PC-3 (cell line): ENCODE measurements around the gene PCDHA5. TPM values are rescaled to one million over a fixed set of nuclear protein-coding genes. Genes with fewer than 3 reads are reported as not detected.
"Not testable (repeated sequence)": the region's sequence is repeated elsewhere in the genome, so short reads cannot be mapped to it uniquely, and the experiment has no call there.

Experiments
- ATAC-seq: fragments of 200-7000 bp; cut with Tn5 transposase; 2 replicates; pipeline ENCODE4 v1.9.1; 2020; ENCODE audit warnings: mild to moderate bottlenecking, moderate library complexity
- BruUV-seq: library from RNA; stranded (reverse); fragments of 400-500 nt; replicated peaks from 2 replicates; lab custom pipeline; 2021; lab: Mats Ljungman, UMichigan
- CTCF ChIA-PET: fragments of 300-600 bp; sonication (Branson Sonifier 250); formaldehyde crosslinking; loops from one replicate; lab custom pipeline; 2022; ENCODE audit warnings: antibody characterized with exemption; lab: Charles Lee
- POLR2A ChIA-PET: fragments of 300-600 bp; sonication (Branson Sonifier 250); formaldehyde crosslinking; loops from one replicate; lab custom pipeline; 2022; ENCODE audit warnings: antibody characterized with exemption; ENCODE audit not compliant: unreplicated experiment; lab: Charles Lee
- DNase-seq: peaks from one replicate; pipeline ENCODE4 v3.0.0-alpha.2; 2015
- H2AFZ ChIP-seq: fragments of 300-600 bp; sonication (generic); 2 replicates; pipeline ENCODE4 v1.6.0; 2016; ENCODE audit warnings: antibody characterized with exemption, low read length
- H3F3A ChIP-seq: fragments of 300-600 bp; sonication (generic); one replicate; pipeline ENCODE4 v1.6.0; 2017; ENCODE audit warnings: antibody characterized with exemption, low read length, control low read depth, mild to moderate bottlenecking; ENCODE audit not compliant: unreplicated experiment
- H3K27ac ChIP-seq: fragments of 300-600 bp; sonication (generic); 2 replicates; pipeline ENCODE4 v1.5.1; 2016; ENCODE audit warnings: mild to moderate bottlenecking, low read length
- H3K27me3 ChIP-seq: fragments of 300-600 bp; sonication (generic); 2 replicates; pipeline ENCODE4 v1.6.1; 2016; ENCODE audit warnings: low read length, mixed read lengths
- H3K36me3 ChIP-seq: fragments of 300-600 bp; sonication (generic); 2 replicates; pipeline ENCODE4 v1.6.1; 2016; ENCODE audit warnings: low read depth, mixed run types, low read length, mixed read lengths
- H3K4me1 ChIP-seq: fragments of 300-600 bp; sonication (generic); 2 replicates; pipeline ENCODE4 v1.5.1; 2016; ENCODE audit warnings: low read length; ENCODE audit not compliant: insufficient read depth
- H3K4me2 ChIP-seq: fragments of 300-600 bp; sonication (generic); 2 replicates; pipeline ENCODE4 v1.6.0; 2016; ENCODE audit warnings: low read length
- H3K4me3 ChIP-seq: fragments of 300-600 bp; sonication (generic); 2 replicates; pipeline ENCODE4 v1.5.1; 2016; ENCODE audit warnings: mild to moderate bottlenecking, low read length, mixed read lengths
- H3K79me2 ChIP-seq: fragments of 300-600 bp; sonication (generic); 2 replicates; pipeline ENCODE4 v1.6.1; 2017; ENCODE audit warnings: low read length, mixed read lengths
- H3K9ac ChIP-seq: fragments of 300-600 bp; sonication (generic); 2 replicates; pipeline ENCODE4 v1.6.0; 2016; ENCODE audit warnings: mild to moderate bottlenecking, low read length
- H3K9me2 ChIP-seq: fragments of 300-600 bp; sonication (generic); replicated peaks from 2 replicates; pipeline ENCODE4 v1.6.1; 2016; ENCODE audit warnings: mixed run types, low read length, mixed read lengths
- H3K9me3 ChIP-seq: fragments of 300-600 bp; sonication (generic); 2 replicates; pipeline ENCODE4 v1.6.1; 2016; ENCODE audit warnings: low read length, mixed read lengths
- H4K20me1 ChIP-seq: fragments of 300-600 bp; sonication (generic); 2 replicates; pipeline ENCODE4 v1.6.1; 2016; ENCODE audit warnings: low read length, mixed read lengths
- EZH2 ChIP-seq: fragments of 300-600 bp; sonication (generic); IDR thresholded peaks from one replicate; pipeline ENCODE4 v1.6.1; 2017; ENCODE audit warnings: antibody characterized with exemption, mild to moderate bottlenecking, low read length; ENCODE audit not compliant: unreplicated experiment
- EZH2phosphoT487 ChIP-seq: fragments of 300-600 bp; sonication (generic); IDR thresholded peaks from 2 replicates; pipeline ENCODE4 v1.6.1; 2018; ENCODE audit warnings: mild to moderate bottlenecking, antibody characterized with exemption, low read length, borderline replicate concordance
- intact Hi-C: fragments of 100-400 bp; cut with micrococcal nuclease; formaldehyde crosslinking; loops from 2 replicates; pipeline ENCODE4 v1.9.0; 2023
- total RNA-seq: library from RNA; depleted of rRNA; stranded (reverse); fragments of >200 nt; gene quantifications from 2 replicates; pipeline ENCODE4 v1.2.3, GENCODE V29; 2014
- TF ChIP-seq, protein P1 (sequence below): fragments of 300-600 bp; sonication (generic); conservative IDR thresholded peaks from 2 replicates; pipeline ENCODE4 v1.5.1; 2017; ENCODE audit warnings: antibody characterized with exemption, low read depth, mild to moderate bottlenecking, low read length

Gene PCDHA5
- total RNA-seq, 1 experiment from 2014 or later, result 1.5 TPM

DNA sequence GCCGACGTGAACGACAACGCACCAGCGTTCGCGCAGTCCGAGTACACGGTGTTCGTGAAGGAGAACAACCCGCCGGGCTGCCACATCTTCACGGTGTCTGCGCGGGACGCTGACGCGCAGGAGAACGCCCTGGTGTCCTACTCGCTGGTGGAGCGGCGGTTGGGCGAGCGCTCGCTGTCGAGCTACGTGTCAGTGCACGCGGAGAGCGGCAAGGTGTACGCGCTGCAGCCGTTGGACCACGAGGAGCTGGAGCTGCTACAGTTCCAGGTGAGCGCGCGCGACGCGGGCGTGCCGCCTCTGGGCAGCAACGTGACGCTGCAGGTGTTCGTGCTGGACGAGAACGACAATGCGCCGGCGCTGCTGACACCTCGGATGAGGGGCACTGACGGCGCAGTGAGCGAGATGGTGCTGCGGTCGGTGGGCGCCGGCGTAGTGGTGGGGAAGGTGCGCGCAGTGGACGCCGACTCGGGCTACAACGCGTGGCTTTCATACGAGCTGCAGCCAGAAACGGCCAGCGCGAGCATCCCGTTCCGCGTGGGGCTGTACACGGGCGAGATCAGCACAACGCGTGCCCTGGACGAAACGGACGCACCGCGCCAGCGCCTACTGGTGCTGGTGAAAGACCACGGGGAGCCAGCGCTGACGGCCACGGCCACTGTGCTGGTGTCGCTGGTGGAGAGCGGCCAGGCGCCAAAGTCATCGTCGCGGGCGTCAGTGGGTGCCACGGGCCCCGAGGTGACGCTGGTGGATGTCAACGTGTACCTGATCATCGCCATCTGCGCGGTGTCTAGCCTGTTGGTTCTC is 28.6 kb downstream of the PCDHA5 start:
- H3K9ac ChIP-seq, H3F3A ChIP-seq, H2AFZ ChIP-seq, H3K36me3 ChIP-seq, H3K4me3 ChIP-seq, ATAC-seq, H3K9me3 ChIP-seq, H3K79me2 ChIP-seq, CTCF ChIA-PET, H3K27ac ChIP-seq, H3K9me2 ChIP-seq, DNase-seq, H3K4me1 ChIP-seq, POLR2A ChIA-PET, H3K27me3 ChIP-seq, H3K4me2 ChIP-seq, H4K20me1 ChIP-seq, BruUV-seq: not testable (repeated sequence)
- intact Hi-C loops, result loop anchor here (10.0 kb wide), 1 partner anchor 715 kb away; no protein-coding TSS in a partner anchor

DNA sequence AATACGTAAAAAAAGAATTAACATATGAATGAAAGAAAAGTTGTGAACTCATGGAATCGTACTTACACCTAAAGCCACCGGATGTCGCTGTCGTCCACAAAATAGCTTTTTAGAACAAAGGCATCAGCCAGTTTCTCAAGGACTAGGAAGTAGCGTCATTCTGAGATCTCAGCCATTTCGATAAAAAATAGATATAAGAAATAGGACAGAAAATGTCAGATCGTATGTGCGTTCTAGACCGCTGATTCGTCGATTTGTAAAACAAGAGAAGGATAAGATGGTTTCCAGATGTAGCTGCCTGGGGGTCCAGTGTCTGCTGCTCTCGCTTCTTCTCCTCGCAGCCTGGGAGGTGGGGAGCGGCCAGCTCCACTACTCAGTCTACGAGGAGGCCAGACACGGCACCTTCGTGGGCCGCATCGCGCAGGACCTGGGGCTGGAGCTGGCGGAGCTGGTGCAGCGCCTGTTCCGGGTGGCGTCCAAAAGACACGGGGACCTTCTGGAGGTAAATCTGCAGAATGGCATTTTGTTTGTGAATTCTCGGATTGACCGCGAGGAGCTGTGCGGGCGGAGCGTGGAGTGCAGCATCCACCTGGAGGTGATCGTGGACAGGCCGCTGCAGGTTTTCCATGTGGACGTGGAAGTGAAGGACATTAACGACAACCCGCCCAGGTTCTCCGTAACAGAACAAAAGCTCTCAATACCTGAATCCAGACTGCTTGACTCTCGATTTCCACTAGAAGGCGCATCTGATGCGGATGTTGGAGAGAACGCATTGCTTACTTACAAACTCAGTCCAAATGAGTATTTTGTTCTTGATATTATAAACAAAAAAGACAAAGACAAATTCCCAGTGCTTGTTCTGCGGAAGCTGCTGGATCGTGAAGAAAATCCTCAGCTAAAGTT is 34.6 kb downstream of the PCDHA5 start, which contains the start of gene PCDHA10:
Gene PCDHA10, plus strand, starts transcription at position 126 of the 903 bp plus-strand sequence. Its CDS starts 152 bp downstream, at position 278.
- ATAC-seq (no peak), DNase-seq (no peak)
- Histone ChIP-seq H3F3A (no peaks in the 10 kb centered on the region), H3K4me3 (no peak within 1 kb of the TSS), H3K27ac (no peak within 1 kb of the TSS), H3K4me1 (no peaks in the 10 kb centered on the region), H3K9me2 (no peaks in the 10 kb centered on the region), H3K36me3 (no peaks in the 10 kb centered on the region), H3K79me2 (no peaks in the 10 kb centered on the region), H3K27me3 (no peaks in the 10 kb centered on the region), H2AFZ (no peak within 1 kb of the TSS), H3K9ac (no peak within 1 kb of the TSS), H4K20me1 (no peaks in the 10 kb centered on the region), H3K9me3 (no peaks in the 10 kb centered on the region), H3K4me2 (no peak within 1 kb of the TSS)
- ChIA-PET POLR2A (no interaction called here), CTCF (no interaction called here)
- BruUV-seq, result no TSS peak
- no peak for TF ChIP-seq EZH2phosphoT487
- TF ChIP-seq, protein P1, sequence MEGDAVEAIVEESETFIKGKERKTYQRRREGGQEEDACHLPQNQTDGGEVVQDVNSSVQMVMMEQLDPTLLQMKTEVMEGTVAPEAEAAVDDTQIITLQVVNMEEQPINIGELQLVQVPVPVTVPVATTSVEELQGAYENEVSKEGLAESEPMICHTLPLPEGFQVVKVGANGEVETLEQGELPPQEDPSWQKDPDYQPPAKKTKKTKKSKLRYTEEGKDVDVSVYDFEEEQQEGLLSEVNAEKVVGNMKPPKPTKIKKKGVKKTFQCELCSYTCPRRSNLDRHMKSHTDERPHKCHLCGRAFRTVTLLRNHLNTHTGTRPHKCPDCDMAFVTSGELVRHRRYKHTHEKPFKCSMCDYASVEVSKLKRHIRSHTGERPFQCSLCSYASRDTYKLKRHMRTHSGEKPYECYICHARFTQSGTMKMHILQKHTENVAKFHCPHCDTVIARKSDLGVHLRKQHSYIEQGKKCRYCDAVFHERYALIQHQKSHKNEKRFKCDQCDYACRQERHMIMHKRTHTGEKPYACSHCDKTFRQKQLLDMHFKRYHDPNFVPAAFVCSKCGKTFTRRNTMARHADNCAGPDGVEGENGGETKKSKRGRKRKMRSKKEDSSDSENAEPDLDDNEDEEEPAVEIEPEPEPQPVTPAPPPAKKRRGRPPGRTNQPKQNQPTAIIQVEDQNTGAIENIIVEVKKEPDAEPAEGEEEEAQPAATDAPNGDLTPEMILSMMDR, result peak; percentile 24; the same call in 1 of the 2 replicates
- intact Hi-C loops, result no loop called here

DNA sequence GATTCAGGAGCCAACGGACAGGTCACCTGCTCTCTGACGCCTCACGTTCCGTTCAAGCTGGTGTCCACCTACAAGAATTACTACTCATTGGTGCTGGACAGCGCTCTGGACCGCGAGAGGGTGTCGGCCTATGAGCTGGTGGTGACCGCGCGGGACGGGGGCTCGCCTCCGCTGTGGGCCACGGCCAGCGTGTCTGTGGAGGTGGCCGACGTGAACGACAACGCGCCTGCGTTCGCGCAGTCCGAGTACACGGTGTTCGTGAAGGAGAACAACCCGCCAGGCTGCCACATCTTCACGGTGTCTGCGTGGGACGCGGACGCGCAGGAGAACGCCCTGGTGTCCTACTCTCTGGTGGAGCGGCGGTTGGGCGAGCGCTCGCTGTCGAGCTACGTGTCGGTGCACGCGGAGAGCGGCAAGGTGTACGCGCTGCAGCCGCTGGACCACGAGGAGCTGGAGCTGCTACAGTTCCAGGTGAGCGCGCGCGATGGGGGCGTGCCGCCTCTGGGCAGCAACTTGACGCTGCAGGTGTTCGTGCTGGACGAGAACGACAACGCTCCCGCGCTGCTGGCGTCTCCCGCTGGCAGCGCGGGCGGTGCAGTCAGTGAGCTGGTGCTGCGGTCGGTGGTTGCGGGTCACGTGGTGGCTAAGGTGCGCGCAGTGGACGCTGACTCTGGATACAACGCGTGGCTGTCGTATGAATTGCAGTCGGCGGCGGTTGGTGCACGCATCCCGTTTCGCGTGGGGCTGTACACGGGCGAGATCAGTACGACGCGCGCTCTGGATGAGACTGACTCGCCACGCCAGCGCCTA is 36.0 kb downstream of the PCDHA5 start:
- Histone ChIP-seq H3K79me2 (no peaks in the 10 kb centered on the region), H3K9ac (no peak overlapping the region), H3F3A (no peaks in the 10 kb centered on the region), H4K20me1 (no peaks in the 10 kb centered on the region), H3K4me2 (no peak overlapping the region), H3K27ac (no peak overlapping the region), H3K27me3 (no peaks in the 10 kb centered on the region), H3K9me3 (no peaks in the 10 kb centered on the region), H3K4me1 (no peaks in the 10 kb centered on the region), H3K9me2 (no peaks in the 10 kb centered on the region), H3K36me3 (no peaks in the 10 kb centered on the region), H2AFZ (no peak overlapping the region), H3K4me3 (no peak overlapping the region)
- BruUV-seq, result no TSS peak
- intact Hi-C loops, result no loop called here
- CTCF ChIA-PET, result no interaction called here
- POLR2A ChIA-PET, result no interaction called here
- DNase-seq (no peak), ATAC-seq (no peak)
- TF ChIP-seq EZH2, result no peak
- no peak for TF ChIP-seq EZH2phosphoT487
- TF ChIP-seq, protein P1, result no peak
